SU-DHL-6 (cell line): ENCODE measurements around the gene ZNF483.

Source experiments
- CTCF ChIP-seq: fragments of 200-600 bp; sonication (generic); IDR thresholded peaks from one replicate; pipeline ENCODE4 v1.5.1; 2017; ENCODE audit warnings: antibody characterized with exemption, mild to moderate bottlenecking, low read length, moderate library complexity; ENCODE audit not compliant: insufficient read depth, poor library complexity, severe bottlenecking
- EZH2phosphoT487 ChIP-seq: fragments of 200-600 bp; sonication (generic), shearing (Covaris generic); conservative IDR thresholded peaks from 2 replicates; pipeline ENCODE4 v1.6.1; 2018; ENCODE audit warnings: mild to moderate bottlenecking, antibody characterized with exemption, low read length, moderate library complexity, mixed read lengths

- no peak for TF ChIP-seq CTCF
- no peak for TF ChIP-seq EZH2phosphoT487
Observed at GRCh38 chr9:111482694-111483438, 42.1 kb upstream of the ZNF483 start.
